HepG2 (cell line): ENCODE data around the gene AHSG. TPM values are rescaled to one million over a fixed set of nuclear protein-coding genes. Genes with fewer than 3 reads are reported as not detected.

Experiments used
- BCL6 ChIP-seq: IDR thresholded peaks from 2 replicates; pipeline ENCODE4 v1.6.1; 2016; ENCODE audit warnings: missing genetic modification reagents, missing compliant biosample characterization
- CREB1 ChIP-seq, 2 experiments: fragments of 450-650 bp in 1 of 2; IDR thresholded peaks; 2 replicates each; pipeline ENCODE4 v1.6.1; 2016 to 2017; ENCODE audit warnings: control low read depth in 1 of 2, mild to moderate bottlenecking in 1 of 2, missing compliant biosample characterization in 1 of 2, missing genetic modification characterization in 1 of 2
- DDIT3 ChIP-seq: sonication (generic); formaldehyde crosslinking; IDR thresholded peaks from 2 replicates; pipeline ENCODE4 v1.4.0; 2020; ENCODE audit warnings: mild to moderate bottlenecking, missing genetic modification reagents
- HMG20B ChIP-seq: conservative IDR thresholded peaks from 2 replicates; pipeline ENCODE4 v1.6.1; 2016; ENCODE audit warnings: missing genetic modification reagents, missing compliant biosample characterization
- IKZF4 ChIP-seq: sonication (generic); formaldehyde crosslinking; IDR thresholded peaks from 2 replicates; pipeline ENCODE4 v1.5.1; 2020; ENCODE audit warnings: borderline replicate concordance, mild to moderate bottlenecking, low read depth, missing genetic modification reagents; ENCODE audit errors: not compliant biosample characterization
- IRF9 ChIP-seq: sonication (generic); formaldehyde crosslinking; IDR thresholded peaks from 2 replicates; pipeline ENCODE4 v1.8.0; 2022; ENCODE audit warnings: missing genetic modification reagents, mild to moderate bottlenecking, borderline replicate concordance
- MZF1 ChIP-seq: sonication (generic); formaldehyde crosslinking; IDR thresholded peaks from 2 replicates; pipeline ENCODE4 v1.8.1; 2023; ENCODE audit warnings: mild to moderate bottlenecking, missing genetic modification reagents, borderline replicate concordance
- NFKBIZ ChIP-seq: IDR thresholded peaks from 2 replicates; pipeline ENCODE4 v1.6.1; 2018; ENCODE audit warnings: missing genetic modification reagents, missing compliant biosample characterization
- ONECUT2 ChIP-seq: sonication (generic); formaldehyde crosslinking; IDR thresholded peaks from 2 replicates; pipeline ENCODE4 v1.4.0; 2020; ENCODE audit warnings: missing genetic modification reagents
- PAF1 ChIP-seq: IDR thresholded peaks from 2 replicates; pipeline ENCODE4 v1.6.1; 2016; ENCODE audit warnings: missing genetic modification reagents, missing compliant biosample characterization
- PTBP1 ChIP-seq: fragments of 200-400 bp; formaldehyde crosslinking; IDR thresholded peaks from 2 replicates; pipeline ENCODE4 v1.6.1; 2018; ENCODE audit warnings: low read length, low read depth; ENCODE audit not compliant: poor library complexity, severe bottlenecking
- SKIL ChIP-seq: sonication (generic); formaldehyde crosslinking; IDR thresholded peaks from 2 replicates; pipeline ENCODE4 v1.8.0; 2022; ENCODE audit warnings: missing genetic modification reagents, mild to moderate bottlenecking, moderate library complexity, borderline replicate concordance
- SMC3 ChIP-seq: IDR thresholded peaks from 2 replicates; pipeline ENCODE4 v1.6.1; 2011; ENCODE audit warnings: low read length, improper control_type of control experiment
- SOX6 ChIP-seq, 2 experiments: fragments of 450-650 bp in 1 of 2; sonication (generic) in 1 of 2; formaldehyde crosslinking in 1 of 2; IDR thresholded peaks; 2 replicates each; pipeline versions ENCODE4 v1.4.0 to v1.6.1; 2017 to 2020; ENCODE audit warnings: antibody characterized with exemption in 1 of 2, mild to moderate bottlenecking in 1 of 2, missing genetic modification reagents in 1 of 2
- STAG1 ChIP-seq: sonication (generic); formaldehyde crosslinking; IDR thresholded peaks from 2 replicates; pipeline ENCODE4 v1.4.0; 2020; ENCODE audit warnings: missing genetic modification reagents
- ZBTB7B ChIP-seq: sonication (generic); formaldehyde crosslinking; IDR thresholded peaks from 2 replicates; pipeline ENCODE4 v1.4.0; 2020; ENCODE audit warnings: missing genetic modification reagents
- ZMYM3 ChIP-seq: sonication (generic); formaldehyde crosslinking; IDR thresholded peaks from 2 replicates; pipeline ENCODE4 v1.5.1; 2020; ENCODE audit warnings: mild to moderate bottlenecking, missing genetic modification reagents
- ZNF205 ChIP-seq: IDR thresholded peaks from 2 replicates; pipeline ENCODE4 v1.6.1; 2018; ENCODE audit warnings: missing biosample characterization, missing genetic modification reagents
- ZNF430 ChIP-seq: sonication (generic); formaldehyde crosslinking; IDR thresholded peaks from 2 replicates; pipeline ENCODE4 v1.9.0; 2021; ENCODE audit warnings: mild to moderate bottlenecking, missing genetic modification reagents
- ZNF431 ChIP-seq: sonication (generic); formaldehyde crosslinking; IDR thresholded peaks from 2 replicates; pipeline ENCODE4 v1.9.0; 2022; ENCODE audit warnings: missing genetic modification reagents, low read depth, mild to moderate bottlenecking, borderline replicate concordance
- polyA plus RNA-seq, 8 experiments: library from polyadenylated mRNA; depleted of rRNA in 3 of 8; stranded (reverse) in 7 of 8; unstranded in 1 of 8; fragments of >200 nt; fragmentation: Illumina TruSeq in 4 of 8; extraction: Trizol in 4 of 8; gene quantifications; 2 replicates each; pipeline versions ENCODE4 v1.2.1 to v1.2.3, GENCODE V29; 2011 to 2016; ENCODE audit warnings: low read depth in 4 of 8, missing spikeins in 1 of 8, mixed read lengths in 1 of 8; ENCODE audit not compliant: insufficient read depth in 1 of 8
- total RNA-seq, 5 experiments: library from RNA; depleted of rRNA; stranded (reverse); fragments of >200 nt; fragmentation: Illumina TruSeq; extraction: Trizol; gene quantifications; 2 replicates each; pipeline ENCODE4 v1.2.3, GENCODE V29; 2016; ENCODE audit warnings: low read depth in 1 of 5
- TF ChIP-seq, protein P1 (sequence below): sonication (generic); formaldehyde crosslinking; IDR thresholded peaks from 2 replicates; pipeline ENCODE4 v1.4.0; 2020; ENCODE audit warnings: missing genetic modification reagents

The AHSG gene
- total and polyA plus RNA-seq, 2 of the 13 experiments (the other 11 are each of a cell fraction or from before 2014, with no cell fraction given) = 2,043 to 19,152 TPM

DNA sequence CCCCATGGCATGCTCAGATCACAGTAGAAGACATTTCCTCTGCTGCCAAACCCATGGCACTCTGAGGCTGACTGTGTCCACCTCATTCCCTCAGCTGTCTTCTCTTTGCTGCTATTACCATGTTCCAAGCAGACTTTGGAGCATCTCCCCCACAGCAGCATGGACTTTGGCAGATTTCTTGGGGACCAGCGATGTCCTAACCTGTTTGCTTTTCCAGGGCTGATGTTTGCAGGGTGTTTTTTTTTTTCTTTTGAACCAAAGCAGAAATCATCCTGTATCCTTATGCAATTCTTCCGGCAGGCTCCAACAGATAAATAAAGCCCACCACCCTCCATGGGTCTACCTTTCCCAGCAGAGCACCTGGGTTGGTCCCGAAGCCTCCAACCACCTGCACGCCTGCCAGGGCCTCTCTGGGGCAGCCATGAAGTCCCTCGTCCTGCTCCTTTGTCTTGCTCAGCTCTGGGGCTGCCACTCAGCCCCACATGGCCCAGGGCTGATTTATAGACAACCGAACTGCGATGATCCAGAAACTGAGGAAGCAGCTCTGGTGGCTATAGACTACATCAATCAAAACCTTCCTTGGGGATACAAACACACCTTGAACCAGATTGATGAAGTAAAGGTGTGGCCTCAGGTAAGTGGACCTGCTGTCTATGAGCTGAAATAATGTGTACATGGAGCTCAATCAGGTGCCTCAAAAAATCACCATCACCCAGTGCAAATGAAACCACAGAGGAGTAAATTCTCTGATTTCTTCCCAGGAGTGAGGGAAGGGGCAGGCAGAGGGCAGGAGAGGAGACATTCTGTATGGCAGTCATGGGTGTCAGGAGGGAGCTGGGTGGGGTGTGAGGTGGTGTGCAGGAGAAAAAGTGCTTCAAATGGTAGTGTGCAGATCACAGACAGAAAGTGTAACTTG is at the start of gene AHSG (continued):
- TF ChIP-seq SKIL (CRISPR knock-in tag) (peak; percentile 81), MZF1 (CRISPR knock-in tag) (no peak; the same call in 1 of the 2 replicates), CREB1 (IDR thresholded peaks at IDR 0.05) (no peak), CREB1 (CRISPR knock-in tag; IDR thresholded peaks at IDR 0.05) (peak; percentile 82), ONECUT2 (CRISPR knock-in tag) (no peak; the same call in 1 of the 2 replicates), DDIT3 (CRISPR knock-in tag) (peak; percentile 86), ZBTB7B (peak; percentile 84), PTBP1 (no peak), IRF9 (CRISPR knock-in tag) (peak; percentile 87), IKZF4 (CRISPR knock-in tag) (no peak), PAF1 (peak; percentile 44; the same call in 1 of the 2 replicates), ZNF205 (CRISPR knock-in tag) (peak; percentile 38; the same call in 1 of the 2 replicates), ZNF431 (no peak), HMG20B (peak; percentile 61; the same call in 1 of the 2 replicates), ZNF430 (CRISPR knock-in tag) (peak; percentile 37), ZMYM3 (peak; percentile 52; the same call in 1 of the 2 replicates), SOX6 (IDR thresholded peaks at IDR 0.05) (no peak), SOX6 (CRISPR knock-in tag; IDR thresholded peaks at IDR 0.05) (peak; percentile 94), STAG1 (peak; percentile 14), BCL6 (CRISPR knock-in tag) (peak; percentile 93), NFKBIZ (peak; percentile 86), SMC3 (peak; percentile 29; the same call in 1 of the 2 replicates)
- TF ChIP-seq, protein P1, sequence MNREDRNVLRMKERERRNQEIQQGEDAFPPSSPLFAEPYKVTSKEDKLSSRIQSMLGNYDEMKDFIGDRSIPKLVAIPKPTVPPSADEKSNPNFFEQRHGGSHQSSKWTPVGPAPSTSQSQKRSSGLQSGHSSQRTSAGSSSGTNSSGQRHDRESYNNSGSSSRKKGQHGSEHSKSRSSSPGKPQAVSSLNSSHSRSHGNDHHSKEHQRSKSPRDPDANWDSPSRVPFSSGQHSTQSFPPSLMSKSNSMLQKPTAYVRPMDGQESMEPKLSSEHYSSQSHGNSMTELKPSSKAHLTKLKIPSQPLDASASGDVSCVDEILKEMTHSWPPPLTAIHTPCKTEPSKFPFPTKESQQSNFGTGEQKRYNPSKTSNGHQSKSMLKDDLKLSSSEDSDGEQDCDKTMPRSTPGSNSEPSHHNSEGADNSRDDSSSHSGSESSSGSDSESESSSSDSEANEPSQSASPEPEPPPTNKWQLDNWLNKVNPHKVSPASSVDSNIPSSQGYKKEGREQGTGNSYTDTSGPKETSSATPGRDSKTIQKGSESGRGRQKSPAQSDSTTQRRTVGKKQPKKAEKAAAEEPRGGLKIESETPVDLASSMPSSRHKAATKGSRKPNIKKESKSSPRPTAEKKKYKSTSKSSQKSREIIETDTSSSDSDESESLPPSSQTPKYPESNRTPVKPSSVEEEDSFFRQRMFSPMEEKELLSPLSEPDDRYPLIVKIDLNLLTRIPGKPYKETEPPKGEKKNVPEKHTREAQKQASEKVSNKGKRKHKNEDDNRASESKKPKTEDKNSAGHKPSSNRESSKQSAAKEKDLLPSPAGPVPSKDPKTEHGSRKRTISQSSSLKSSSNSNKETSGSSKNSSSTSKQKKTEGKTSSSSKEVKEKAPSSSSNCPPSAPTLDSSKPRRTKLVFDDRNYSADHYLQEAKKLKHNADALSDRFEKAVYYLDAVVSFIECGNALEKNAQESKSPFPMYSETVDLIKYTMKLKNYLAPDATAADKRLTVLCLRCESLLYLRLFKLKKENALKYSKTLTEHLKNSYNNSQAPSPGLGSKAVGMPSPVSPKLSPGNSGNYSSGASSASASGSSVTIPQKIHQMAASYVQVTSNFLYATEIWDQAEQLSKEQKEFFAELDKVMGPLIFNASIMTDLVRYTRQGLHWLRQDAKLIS (CRISPR knock-in tag) = peak; percentile 96; the same call in 1 of the 2 replicates
